Measurements from ENCODE around the gene RADIL. TPM values are rescaled to one million over a fixed set of nuclear protein-coding genes. Genes with fewer than 3 reads are reported as not detected.
A peak's percentile ranks its signal among the peaks of the same experiment; 100 is the strongest.

Gene RADIL
- 2.4 TPM for total RNA-seq (ENCODE audit: unreplicated experiment)
- long read RNA-seq: 0 reads

- Mint-ChIP-seq H3K4me1 (ENCODE audit: unreplicated experiment) (peaks cover 10% of the 10 kb centered on the region), H3K36me3 (ENCODE audit: low read depth, unreplicated experiment) (no peaks in the 10 kb centered on the region), H3K27me3 (ENCODE audit: unreplicated experiment) (peaks cover 18% of the 10 kb centered on the region), H3K27ac (ENCODE audit: unreplicated experiment) (peak within 1 kb of the TSS; percentile 32), H3K4me3 (ENCODE audit: unreplicated experiment) (peak within 1 kb of the TSS; percentile 90), H3K9me3 (ENCODE audit: unreplicated experiment) (no peaks in the 10 kb centered on the region)
- TF ChIP-seq CTCF (IDR thresholded peaks at IDR 0.05; ENCODE audit: unreplicated experiment): peak; percentile 80
- peak; percentile 90 for DNase-seq (ENCODE audit: low spot score)
Measured at GRCh38 chr7:4883372-4884144, at the start of gene RADIL. Gene RADIL (minus strand): TSS chr7:4883716. CDS start chr7:4878139, 5,577 bp downstream.

- no peak overlapping the region for H3K27ac Mint-ChIP-seq (ENCODE audit: unreplicated experiment)
- H3K9me3 Mint-ChIP-seq (ENCODE audit: unreplicated experiment): no peaks in the 10 kb centered on the region
- H3K36me3 Mint-ChIP-seq (ENCODE audit: low read depth, unreplicated experiment): no peaks in the 10 kb centered on the region
- no peaks in the 10 kb centered on the region for H3K27me3 Mint-ChIP-seq (ENCODE audit: unreplicated experiment)
- no peak overlapping the region for H3K4me3 Mint-ChIP-seq (ENCODE audit: unreplicated experiment)
- no peaks in the 10 kb centered on the region for H3K4me1 Mint-ChIP-seq (ENCODE audit: unreplicated experiment)
- TF ChIP-seq CTCF (IDR thresholded peaks at IDR 0.05; ENCODE audit: unreplicated experiment): no peak
- peak; percentile 21 for DNase-seq (ENCODE audit: low spot score)
Measured at GRCh38 chr7:4931943-4932342, 48.4 kb upstream of the RADIL start.

- Mint-ChIP-seq H3K36me3 (ENCODE audit: low read depth, unreplicated experiment) (no peaks in the 10 kb centered on the region), H3K4me3 (ENCODE audit: unreplicated experiment) (no peak overlapping the region), H3K27me3 (ENCODE audit: unreplicated experiment) (no peaks in the 10 kb centered on the region), H3K27ac (ENCODE audit: unreplicated experiment) (no peak overlapping the region), H3K9me3 (ENCODE audit: unreplicated experiment) (no peaks in the 10 kb centered on the region), H3K4me1 (ENCODE audit: unreplicated experiment) (no peaks in the 10 kb centered on the region)
- no peak for DNase-seq (ENCODE audit: low spot score)
- TF ChIP-seq CTCF (IDR thresholded peaks at IDR 0.05; ENCODE audit: unreplicated experiment): no peak
Measured at GRCh38 chr7:4929005-4929404, 45.5 kb upstream of the RADIL start.

- H3K9me3 Mint-ChIP-seq (ENCODE audit: unreplicated experiment): no peaks in the 10 kb centered on the region
- no peaks in the 10 kb centered on the region for H3K4me1 Mint-ChIP-seq (ENCODE audit: unreplicated experiment)
- H3K4me3 Mint-ChIP-seq (ENCODE audit: unreplicated experiment): no peak overlapping the region
- no peaks in the 10 kb centered on the region for H3K36me3 Mint-ChIP-seq (ENCODE audit: low read depth, unreplicated experiment)
- no peak for DNase-seq (ENCODE audit: low spot score)
- H3K27me3 Mint-ChIP-seq (ENCODE audit: unreplicated experiment): no peaks in the 10 kb centered on the region
- TF ChIP-seq CTCF (IDR thresholded peaks at IDR 0.05; ENCODE audit: unreplicated experiment): no peak
- no peak overlapping the region for H3K27ac Mint-ChIP-seq (ENCODE audit: unreplicated experiment)
Measured at GRCh38 chr7:4928445-4928844, 44.9 kb upstream of the RADIL start.
